ENCODE results near the gene ENPP4.

Gene ENPP4

DNA sequence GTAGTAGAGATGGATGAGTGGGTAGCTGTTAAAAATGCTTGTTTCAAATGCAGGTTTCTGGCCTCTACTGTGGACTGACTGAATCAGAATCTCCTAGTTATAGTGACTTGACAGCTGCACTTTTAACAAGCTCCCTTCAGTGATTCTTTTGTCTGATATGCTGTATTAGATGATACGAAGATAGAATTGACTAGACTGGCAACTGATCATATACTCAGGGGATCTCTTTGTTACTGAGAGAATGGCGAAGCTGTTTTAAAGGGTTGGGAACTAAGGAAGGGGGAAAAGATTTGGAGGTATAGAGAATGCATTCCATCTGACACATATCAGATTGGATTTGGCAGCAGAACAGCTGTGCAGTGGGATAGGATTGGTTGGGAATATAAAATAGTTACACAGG is 7.0 kb downstream of the ENPP4 start:
- no peak for TF ChIP-seq FOXP2 (optimal IDR thresholded peaks at IDR 0.05; ENCODE audit: borderline replicate concordance, extremely low read depth, extremely low read length, insufficient read depth)
- TF ChIP-seq TAF1 (IDR thresholded peaks at IDR 0.05; ENCODE audit: borderline replicate concordance, insufficient read depth, low read length) = no peak

DNA sequence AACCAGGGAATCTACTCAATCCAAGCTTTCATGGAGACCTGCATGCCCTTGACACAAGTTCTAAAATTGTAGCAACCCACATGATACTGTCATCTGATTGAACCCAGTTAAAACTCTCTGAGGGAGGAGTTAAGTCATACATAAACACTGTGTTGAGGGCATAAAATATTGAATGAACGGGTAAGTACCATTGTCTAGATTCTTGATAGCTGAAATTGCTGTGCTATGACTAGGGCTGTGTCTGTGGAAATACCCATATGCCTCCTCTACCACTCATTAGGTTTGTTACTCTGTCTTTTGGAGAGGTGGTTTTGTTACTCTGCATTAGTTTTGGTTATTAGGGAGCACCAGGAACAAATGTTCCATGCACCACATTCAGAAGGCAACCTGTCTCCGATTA is 7.6 kb downstream of the ENPP4 start:
- TF ChIP-seq TAF1 (IDR thresholded peaks at IDR 0.05; ENCODE audit: borderline replicate concordance, insufficient read depth, low read length) = no peak
- TF ChIP-seq SIN3A (IDR thresholded peaks at IDR 0.05; ENCODE audit: borderline replicate concordance, insufficient read depth, low read length) = no peak
- TF ChIP-seq, protein P1, sequence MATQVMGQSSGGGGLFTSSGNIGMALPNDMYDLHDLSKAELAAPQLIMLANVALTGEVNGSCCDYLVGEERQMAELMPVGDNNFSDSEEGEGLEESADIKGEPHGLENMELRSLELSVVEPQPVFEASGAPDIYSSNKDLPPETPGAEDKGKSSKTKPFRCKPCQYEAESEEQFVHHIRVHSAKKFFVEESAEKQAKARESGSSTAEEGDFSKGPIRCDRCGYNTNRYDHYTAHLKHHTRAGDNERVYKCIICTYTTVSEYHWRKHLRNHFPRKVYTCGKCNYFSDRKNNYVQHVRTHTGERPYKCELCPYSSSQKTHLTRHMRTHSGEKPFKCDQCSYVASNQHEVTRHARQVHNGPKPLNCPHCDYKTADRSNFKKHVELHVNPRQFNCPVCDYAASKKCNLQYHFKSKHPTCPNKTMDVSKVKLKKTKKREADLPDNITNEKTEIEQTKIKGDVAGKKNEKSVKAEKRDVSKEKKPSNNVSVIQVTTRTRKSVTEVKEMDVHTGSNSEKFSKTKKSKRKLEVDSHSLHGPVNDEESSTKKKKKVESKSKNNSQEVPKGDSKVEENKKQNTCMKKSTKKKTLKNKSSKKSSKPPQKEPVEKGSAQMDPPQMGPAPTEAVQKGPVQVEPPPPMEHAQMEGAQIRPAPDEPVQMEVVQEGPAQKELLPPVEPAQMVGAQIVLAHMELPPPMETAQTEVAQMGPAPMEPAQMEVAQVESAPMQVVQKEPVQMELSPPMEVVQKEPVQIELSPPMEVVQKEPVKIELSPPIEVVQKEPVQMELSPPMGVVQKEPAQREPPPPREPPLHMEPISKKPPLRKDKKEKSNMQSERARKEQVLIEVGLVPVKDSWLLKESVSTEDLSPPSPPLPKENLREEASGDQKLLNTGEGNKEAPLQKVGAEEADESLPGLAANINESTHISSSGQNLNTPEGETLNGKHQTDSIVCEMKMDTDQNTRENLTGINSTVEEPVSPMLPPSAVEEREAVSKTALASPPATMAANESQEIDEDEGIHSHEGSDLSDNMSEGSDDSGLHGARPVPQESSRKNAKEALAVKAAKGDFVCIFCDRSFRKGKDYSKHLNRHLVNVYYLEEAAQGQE (IDR thresholded peaks at IDR 0.05; ENCODE audit: insufficient read depth in 1 of 2, low read depth in 2 of 2, low read length in 2 of 2) = no peak
- TF ChIP-seq FOXP2 (optimal IDR thresholded peaks at IDR 0.05; ENCODE audit: borderline replicate concordance, extremely low read depth, extremely low read length, insufficient read depth) = no peak
- no peak for TF ChIP-seq POLR2AphosphoS5 (IDR thresholded peaks at IDR 0.05; ENCODE audit: low read depth, low read length)

DNA sequence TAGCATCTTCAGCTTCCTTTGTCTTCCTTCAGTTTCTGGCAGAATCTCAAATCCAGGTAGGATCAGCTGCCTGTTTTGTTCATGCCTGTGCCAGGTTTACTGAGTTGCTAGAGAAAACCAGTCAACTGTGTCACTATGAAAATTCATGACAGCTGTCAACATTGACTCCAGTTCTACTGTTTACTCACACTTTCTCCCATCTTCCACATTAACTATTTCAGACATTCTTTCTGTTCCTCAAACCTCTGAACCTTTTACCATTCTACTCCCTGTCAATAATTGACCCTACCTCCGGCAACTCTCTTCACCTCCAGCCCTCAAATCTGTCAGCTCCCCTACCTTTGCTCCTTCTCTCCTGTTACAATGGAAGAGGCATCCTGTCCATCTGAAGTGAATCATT is 8.5 kb downstream of the ENPP4 start:
- TF ChIP-seq, protein P1 (IDR thresholded peaks at IDR 0.05; ENCODE audit: insufficient read depth in 1 of 2, low read depth in 2 of 2, low read length in 2 of 2) = no peak
- TF ChIP-seq FOXP2 (optimal IDR thresholded peaks at IDR 0.05; ENCODE audit: borderline replicate concordance, extremely low read depth, extremely low read length, insufficient read depth) (no peak), POLR2AphosphoS5 (IDR thresholded peaks at IDR 0.05; ENCODE audit: low read depth, low read length) (no peak), TAF1 (IDR thresholded peaks at IDR 0.05; ENCODE audit: borderline replicate concordance, insufficient read depth, low read length) (no peak), SIN3A (IDR thresholded peaks at IDR 0.05; ENCODE audit: borderline replicate concordance, insufficient read depth, low read length) (no peak)

DNA sequence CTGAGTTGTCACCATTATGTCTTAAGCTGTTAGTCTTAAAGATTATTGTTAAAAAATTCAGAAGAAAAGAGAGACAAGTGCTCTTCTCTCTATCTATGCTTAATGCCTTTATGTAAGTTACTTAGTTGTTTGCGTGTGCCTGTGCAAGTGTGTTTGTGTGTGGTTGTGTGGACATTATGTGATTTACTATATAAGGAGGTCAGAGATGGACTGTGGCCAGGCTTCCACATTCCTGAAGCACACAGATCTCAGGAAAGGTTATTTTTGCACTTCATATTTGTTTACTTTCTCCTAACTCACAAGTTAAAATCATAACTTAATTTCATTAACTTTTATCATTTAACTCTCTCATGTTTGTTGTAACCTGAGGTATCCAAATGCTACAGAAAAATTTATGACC is 14.5 kb downstream of the ENPP4 start:
- TF ChIP-seq SIN3A (IDR thresholded peaks at IDR 0.05; ENCODE audit: borderline replicate concordance, insufficient read depth, low read length) (no peak), POLR2AphosphoS5 (IDR thresholded peaks at IDR 0.05; ENCODE audit: low read depth, low read length) (no peak), TAF1 (IDR thresholded peaks at IDR 0.05; ENCODE audit: borderline replicate concordance, insufficient read depth, low read length) (no peak), FOXP2 (optimal IDR thresholded peaks at IDR 0.05; ENCODE audit: borderline replicate concordance, extremely low read depth, extremely low read length, insufficient read depth) (no peak)
- TF ChIP-seq, protein P1 (IDR thresholded peaks at IDR 0.05; ENCODE audit: insufficient read depth in 1 of 2, low read depth in 2 of 2, low read length in 2 of 2) = no peak

DNA sequence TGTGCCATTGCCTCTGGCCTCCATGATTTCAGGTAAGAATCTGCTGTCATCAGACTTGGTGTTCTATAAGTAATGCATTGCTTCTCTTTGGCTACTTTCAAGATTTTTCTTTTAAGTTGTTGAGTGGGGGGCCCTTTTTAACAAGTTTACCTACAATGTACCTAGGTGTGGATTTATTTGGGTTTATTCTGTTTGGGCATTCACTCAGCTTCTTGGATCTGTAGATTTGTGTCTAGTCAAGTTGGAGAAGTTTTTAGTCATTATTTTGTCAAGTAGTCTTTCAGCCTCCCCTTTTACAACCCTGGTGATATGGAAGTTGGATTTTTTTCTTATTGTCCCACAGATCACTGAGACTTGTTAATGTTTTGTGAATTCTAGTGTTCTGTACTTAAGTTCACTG is 26.9 kb downstream of the ENPP4 start:
- TF ChIP-seq, protein P1 (IDR thresholded peaks at IDR 0.05; ENCODE audit: insufficient read depth in 1 of 2, low read depth in 2 of 2, low read length in 2 of 2) = no peak
- no peak for TF ChIP-seq SIN3A (IDR thresholded peaks at IDR 0.05; ENCODE audit: borderline replicate concordance, insufficient read depth, low read length)
- TF ChIP-seq POLR2AphosphoS5 (IDR thresholded peaks at IDR 0.05; ENCODE audit: low read depth, low read length) = no peak
- no peak for TF ChIP-seq TAF1 (IDR thresholded peaks at IDR 0.05; ENCODE audit: borderline replicate concordance, insufficient read depth, low read length)
- TF ChIP-seq FOXP2 (optimal IDR thresholded peaks at IDR 0.05; ENCODE audit: borderline replicate concordance, extremely low read depth, extremely low read length, insufficient read depth) = no peak
